HG03558 (cell line): ENCODE results near the gene HOXD9.

Experiments
- ATAC-seq: cut with Tn5 transposase; IDR thresholded peaks from one replicate; pipeline ENCODE4 v1.9.1; 2021; ENCODE audit warnings: moderate number of reproducible peaks; ENCODE audit not compliant: unreplicated experiment; ENCODE audit errors: extremely low read depth

The HOXD9 gene

DNA sequence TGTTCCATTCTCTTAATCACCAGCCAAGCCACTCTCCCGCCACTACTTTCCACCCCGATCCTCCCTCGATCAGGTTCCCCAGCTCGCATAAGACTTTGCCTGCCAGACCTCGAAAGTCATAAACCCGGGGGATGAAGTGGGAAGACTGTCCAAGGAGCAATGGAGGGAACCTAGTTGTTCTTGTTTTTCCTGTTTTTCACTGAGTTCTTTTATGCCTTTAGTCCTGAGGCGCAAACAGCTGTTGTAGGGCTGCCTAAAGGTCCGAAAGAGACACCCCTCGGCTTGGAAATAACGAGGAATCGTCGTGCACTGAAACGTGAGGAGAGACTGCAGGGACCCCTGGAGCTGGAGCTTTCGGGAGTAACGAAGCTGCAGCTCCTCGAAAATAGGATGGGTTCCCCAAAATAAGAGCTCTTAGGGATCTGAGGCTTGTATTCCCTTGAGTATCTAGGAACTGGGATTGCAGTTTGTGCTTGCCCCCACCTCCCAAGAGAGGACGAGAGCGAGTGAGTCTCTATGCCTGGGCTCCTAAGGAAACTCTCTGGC lies 24.6 kb upstream of the HOXD9 start:
- ATAC-seq = no peak

DNA sequence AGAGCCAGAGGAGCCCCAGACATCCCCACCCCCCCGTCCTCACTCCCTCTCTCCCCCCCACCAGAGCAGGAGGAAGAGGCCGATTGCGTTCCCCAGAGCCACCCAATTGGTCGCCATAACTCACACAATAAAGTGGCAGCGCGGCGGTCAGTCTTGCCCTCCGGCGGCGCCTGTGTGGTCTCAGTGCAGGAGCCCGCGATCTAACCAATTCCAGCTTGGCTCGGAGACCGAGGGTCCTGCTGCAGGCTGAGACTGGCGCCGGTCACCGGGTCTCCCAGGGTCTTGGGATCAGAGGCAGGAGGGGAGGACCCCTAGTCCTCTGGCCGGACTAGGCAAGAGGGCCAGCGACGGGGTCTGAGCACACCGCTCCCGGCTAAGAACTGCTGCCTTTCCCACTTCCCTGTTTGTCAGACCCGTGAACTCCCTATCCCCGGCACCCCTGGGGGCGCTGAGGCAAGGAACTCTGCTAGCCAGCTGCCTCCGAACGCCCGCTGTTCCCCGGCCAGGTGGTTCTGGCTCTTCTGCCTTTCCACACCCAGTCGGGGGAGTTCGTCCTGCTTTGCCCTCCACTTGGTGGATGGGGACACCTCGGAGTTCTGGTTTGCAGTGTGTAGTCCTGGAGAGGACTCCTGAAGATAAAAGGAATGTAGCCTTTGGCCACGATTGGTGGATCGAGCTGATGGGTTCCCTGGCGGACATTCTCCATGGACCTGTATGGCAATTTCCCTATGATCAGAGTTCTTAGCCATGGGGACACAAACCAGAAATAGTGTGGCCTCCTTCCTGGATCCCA lies 24.0 kb upstream of the HOXD9 start:
- no peak for ATAC-seq

DNA sequence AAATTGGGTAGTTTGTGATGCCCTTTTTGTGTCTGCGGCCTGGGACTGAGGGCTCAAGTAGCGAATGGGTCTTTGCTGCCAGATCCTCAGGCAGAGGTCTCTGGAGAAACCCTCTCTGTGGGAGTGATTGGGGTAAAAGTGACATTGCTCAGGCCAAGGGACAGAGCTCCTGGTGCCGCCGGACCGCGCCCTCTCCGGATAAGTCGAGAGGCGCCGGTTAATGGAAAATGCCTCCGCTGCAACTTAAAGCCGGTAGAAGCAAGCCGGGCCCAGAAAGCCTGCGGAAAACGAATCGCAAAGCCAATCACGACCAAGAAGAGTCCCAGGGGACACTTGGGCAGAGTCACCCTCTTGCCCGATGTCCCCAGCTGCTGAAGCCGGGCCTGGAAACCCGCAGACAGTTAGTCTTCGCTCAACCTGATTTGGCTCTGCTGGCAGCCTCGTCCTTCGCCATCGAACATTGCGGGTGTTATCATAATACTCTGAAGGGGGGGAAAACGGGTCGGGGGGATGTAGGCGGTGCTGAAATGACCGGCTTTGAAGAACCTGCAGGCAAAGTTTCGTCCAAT lies 23.3 kb upstream of the HOXD9 start:
- no peak for ATAC-seq

DNA sequence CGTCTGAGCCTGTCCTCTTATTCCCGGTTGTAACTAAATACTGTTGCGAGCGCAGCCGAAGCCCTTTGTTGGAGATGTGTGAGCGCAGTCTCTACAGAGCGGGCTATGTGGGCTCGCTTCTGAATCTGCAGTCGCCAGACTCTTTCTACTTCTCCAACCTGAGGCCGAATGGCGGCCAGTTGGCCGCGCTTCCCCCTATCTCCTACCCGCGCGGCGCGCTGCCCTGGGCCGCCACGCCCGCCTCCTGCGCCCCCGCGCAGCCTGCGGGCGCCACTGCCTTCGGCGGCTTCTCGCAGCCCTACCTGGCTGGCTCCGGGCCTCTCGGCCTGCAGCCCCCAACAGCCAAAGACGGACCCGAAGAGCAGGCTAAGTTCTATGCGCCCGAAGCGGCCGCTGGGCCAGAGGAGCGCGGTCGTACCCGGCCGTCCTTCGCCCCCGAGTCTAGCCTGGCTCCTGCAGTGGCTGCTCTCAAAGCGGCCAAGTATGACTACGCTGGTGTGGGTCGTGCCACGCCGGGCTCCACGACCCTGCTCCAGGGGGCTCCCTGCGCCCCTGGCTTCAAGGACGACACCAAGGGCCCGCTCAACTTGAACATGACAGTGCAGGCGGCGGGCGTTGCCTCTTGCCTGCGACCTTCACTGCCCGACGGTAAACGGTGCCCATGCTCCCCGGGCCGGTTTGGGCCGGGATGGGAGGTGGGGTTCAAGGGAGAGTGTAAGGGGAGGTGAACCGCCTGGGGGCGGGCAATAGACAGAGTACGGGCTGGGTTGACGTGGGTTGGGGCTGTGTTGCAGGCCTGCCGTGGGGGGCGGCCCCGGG lies 22.6 kb upstream of the HOXD9 start, which contains the start of gene HOXD12:
Gene HOXD12 (plus strand): TSS at position 68 of the 819 bp plus-strand sequence. CDS start 7 bp downstream, at position 75.
- no peak for ATAC-seq

DNA sequence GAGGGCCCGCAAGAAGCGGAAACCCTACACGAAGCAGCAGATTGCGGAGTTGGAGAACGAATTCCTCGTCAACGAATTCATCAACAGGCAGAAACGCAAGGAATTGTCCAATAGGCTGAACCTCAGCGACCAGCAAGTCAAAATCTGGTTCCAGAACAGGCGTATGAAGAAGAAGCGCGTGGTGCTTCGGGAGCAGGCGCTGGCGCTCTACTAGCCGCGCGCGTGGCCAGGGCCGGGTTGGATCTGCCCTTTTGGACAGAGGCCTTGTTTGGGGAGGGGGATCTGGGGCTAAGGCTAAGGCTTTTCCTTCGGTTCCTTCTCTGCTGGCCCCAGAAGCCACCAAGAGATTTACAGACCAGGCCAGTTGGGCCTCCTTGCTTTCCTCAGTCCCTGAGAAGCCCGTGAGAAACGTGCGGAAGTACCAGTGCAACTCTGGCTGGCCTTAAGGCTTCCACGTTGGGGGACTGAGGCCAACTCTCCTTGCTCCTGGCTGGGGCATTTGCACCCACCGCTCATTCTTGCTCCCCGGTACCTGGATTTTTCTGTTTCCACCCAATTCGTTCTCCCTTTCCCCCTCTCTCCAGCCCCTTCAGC lies 21.9 kb upstream of the HOXD9 start:
- no peak for ATAC-seq

DNA sequence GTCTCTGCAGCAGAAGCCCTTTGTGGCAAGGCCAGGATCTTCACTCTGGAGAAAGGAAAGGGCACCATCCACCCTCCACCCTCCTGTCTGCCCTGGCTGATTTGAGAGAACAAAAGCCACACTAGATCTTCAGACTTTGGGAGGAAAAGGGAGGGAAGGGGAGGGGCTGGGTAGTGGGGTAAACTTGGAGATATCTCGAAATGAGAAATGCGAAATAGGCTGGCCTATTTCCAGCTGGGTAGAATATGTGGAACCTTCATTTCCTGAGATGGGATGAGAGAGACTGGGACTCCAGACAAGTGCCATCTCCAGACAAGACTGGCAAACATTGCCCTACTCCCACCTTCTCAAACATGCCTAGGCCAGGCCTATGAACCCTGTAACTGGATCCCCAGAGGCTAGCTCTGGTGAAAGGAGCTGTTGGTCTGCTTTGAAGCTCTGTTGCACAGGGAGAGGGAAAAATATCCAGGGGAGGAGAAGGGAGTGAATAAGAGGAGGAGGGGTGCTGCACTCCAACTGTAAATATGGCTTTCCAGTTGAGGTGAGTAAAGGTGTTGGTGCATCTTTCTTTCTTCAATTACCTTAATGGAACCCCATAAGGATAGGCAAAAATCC lies 21.2 kb upstream of the HOXD9 start:
- ATAC-seq = no peak

DNA sequence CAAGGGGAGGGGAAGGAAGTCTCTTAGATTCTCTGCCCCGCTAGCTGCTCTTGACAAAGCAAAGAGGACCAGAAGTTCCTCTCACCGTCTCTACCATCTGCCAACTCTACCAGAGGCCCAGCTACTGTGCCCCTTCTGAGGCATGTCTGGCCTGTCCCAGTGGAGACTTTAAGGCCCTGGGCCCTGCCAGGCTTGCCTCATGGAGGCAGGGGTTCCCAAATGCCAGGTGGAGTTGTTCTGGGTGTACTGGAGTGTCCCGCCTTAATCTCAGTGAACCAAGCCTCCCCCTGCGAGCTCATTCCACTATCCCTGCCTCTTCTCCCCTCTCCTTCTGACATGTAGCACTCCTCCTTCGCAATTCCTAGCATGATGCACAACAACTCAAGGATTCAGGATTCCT lies 20.7 kb upstream of the HOXD9 start:
- ATAC-seq = no peak

DNA sequence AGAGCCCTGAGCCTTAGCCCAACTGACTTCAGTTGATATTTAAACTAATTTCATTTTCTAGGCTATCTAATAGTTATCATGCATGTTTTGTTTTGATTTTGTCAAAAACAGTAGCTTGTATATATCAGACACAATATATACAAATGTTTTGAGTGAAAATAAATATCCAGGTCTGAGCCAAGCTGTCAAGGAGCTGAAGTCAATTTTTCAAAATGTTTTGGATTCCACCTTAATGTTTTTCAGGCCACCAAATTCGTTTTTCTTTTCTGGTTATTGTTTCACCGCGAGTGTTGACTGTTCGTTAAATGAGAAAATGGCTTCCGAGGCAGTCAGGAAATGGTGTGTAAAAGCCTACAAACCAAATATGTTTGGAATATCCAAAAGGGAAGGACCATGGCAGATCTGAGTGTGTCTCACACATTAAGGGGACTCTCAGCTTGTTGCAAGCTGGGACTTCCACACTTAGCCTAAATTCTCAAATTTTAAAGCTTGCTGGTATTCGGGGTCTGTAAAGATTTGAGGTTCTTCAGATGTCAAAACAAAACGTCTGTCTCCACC lies 20.1 kb upstream of the HOXD9 start:
- no peak for ATAC-seq

DNA sequence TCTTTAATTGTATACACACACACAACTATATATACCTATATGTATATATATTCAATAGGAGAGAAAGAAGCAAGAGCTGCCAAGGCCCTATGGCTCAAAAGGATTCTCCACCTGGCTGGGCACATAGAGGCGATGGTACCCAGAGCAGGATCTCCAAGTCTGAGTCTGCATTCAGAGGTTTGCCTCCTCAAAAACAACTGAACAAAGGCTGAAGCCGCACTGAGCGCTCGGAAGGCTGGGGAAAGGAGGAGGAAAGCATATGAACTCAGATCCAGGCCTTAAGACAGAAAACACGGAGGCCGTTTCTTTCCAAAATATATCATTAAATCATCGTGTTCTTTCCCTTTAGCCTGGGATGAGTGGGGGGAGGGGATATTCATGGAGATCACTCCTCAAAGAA lies 19.3 kb upstream of the HOXD9 start:
- no peak for ATAC-seq

DNA sequence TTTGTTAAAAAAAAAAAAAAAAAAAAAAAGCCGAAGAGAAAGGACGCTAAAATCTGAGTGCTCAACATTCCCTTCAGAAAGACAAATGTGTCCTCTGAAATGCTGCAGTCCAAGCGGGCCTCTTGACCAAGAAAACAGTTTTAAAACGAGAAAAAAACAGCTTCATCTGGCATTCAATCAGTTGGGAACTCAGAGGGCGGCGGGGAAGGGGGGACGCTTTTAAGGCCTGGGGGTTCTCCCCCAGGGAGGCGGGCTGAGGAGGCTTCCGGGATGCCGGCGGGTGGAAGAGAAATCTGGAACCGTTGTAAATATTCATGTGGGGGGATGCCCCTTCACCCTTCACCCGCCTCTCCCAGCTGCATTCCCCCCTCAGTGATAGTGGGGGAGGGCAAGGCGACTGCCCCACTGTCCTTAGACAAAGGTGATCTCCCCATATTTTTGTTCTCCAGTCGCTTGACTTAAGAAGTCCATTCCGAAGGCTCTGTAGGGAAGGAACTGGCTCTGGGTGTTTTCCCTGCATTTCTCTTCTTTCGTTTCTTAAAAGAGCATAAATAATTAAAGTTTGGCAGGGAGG lies 18.7 kb upstream of the HOXD9 start:
- no peak for ATAC-seq

DNA sequence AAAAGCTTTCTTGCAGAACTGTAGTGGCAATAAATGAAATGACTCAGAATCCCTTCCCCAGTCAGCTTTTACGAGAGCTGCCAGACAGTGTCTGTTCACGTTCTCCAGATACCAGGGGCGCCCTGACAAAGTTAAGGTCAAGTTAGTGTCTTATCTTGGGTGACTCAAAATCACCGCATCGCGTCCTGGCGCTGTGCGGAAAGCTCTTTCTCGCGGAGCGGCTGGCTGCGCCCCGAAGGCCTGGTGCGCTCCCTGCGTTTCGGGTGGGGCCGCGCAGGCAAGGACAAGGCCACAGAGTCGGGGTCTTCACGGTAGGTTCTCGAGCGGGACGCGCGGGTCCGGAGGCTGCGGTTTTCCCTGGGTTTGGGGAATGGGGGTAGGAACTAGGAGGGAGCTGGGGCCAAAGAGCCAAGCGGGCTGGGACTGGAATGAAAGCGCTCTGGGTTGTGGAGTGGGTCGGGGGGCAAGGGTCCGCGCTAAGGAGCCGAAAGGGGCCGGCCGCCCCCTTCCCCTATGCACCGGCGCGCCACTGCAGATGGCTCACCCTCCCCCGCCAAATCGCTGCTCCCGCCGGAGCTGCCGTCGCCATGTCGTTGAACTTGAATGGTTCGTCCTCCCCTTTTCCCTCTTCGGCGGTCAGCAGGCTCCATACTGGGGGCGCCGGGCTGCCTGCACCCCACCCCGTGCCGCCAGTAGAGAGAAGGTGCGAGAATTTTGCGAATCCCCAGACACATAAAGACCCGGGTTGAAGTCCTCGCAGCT lies 18.0 kb upstream of the HOXD9 start:
- ATAC-seq = no peak

DNA sequence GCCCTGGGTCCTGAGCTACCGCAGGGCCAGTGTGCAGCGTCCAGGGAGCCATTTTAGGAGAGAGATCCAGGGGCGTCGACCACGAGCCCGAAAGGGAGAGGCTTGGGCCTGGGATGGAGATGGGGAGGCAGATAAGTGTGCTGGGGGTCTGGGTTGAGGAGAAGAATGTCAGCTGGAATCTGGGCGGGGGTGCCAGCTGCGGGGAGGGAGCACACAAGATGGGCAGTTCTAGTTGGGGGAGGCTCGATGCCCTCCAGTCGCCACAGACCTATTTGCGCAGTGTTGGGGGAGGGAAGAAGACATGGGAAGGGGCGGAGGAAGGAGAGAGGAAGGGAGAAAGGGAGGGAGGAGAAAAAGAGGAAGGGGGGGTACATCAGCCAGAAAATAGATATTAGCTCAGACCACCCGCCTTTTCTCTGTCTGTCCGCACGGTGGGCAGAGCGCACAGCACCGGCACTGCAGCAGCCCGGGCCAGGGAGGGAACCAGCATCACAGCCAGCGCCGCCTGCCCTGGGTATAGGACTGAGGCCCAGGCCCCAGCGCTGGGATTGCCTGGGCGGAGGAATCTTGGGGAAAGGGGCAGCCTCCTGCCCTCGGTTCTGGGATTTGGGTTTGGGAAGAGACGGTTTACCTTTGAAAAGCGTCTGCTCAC lies 17.3 kb upstream of the HOXD9 start:
- ATAC-seq = no peak

DNA sequence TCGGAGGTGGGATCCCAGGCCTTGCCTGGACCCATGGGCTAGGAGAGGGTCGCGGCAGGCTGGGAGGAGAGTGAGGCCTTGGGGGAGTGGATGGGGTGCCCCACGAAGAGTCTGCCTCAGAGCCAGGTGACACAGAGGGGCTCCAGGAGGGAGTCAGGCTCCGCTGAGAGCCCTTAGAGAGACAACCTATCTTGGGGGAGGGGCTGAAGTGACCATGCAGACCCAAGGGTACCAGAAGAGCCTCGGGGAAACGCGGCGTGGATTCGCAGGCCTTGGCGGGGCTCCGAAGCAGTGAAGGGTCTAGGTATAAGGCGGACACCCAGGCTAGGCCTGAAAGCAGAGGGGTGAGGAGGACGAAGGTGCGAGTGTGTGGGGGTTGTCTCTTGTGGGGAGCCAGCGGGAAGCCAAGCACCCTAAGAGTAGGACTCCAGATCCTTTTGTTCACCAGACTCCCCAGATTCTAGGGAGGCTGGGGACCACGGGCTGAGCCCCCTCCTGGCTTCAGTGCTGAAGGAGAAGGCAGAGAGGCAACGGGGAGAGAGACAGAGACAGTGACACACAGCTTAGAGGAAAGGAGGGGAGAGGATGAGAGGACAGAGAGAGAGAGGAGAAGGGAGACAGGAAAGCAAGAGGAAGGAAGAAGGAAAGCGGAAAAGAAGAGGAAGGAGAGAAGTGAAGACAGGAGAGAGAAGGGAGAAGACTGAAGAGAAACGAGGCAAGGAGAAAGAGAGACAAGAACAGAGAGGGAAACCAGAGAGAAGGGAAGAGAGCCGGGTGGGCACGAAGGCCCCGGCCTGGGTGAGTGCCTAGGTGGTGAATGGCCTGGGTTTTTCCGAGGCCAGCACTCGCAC lies 16.6 kb upstream of the HOXD9 start:
- no peak for ATAC-seq

DNA sequence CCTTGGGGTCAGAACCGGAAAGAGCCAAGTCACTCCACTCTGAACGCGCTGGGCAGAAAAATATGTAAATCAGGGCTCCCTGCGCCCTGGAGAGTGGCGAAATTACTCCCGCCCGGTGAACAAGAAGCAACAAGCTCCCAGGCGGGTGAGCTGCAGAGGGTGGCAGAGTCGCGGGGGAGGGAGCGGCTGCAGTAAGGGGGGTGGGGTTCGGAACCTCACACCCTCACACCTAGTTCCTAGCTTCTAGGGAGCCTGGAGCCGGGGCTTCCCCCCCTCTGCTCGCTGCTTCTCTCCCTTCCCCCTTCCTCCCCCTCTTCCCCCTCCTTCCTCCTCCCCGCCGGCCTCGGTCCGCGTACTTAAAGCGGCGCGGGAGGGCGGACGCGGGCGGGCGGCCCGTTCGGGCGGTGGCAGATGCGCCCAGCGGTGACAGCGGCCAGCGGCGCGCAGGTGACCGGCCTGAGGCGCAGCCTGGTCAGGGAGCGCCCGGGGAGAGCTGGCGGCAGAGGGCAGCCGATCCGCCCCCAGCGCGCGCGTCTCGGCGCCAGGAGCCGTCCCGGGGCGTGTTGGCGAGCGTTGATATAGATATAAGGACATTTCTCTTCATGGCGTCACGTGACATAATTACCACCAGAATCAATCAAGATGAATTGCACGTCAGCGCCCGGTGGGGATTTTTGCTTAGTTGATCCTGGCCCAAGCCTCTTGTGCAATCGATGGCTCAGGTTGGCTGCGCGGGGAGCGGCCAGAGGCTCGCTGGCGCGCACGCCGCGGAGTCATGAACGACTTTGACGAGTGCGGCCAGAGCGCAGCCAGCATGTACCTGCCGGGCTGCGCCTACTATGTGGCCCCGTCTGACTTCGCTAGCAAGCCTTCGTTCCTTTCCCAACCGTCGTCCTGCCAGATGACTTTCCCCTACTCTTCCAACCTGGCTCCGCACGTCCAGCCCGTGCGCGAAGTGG lies 15.7 kb upstream of the HOXD9 start, which contains the start of gene HOXD11:
Gene HOXD11 (plus strand): TSS at position 700 of the 959 bp plus-strand sequence. CDS start 76 bp downstream, at position 776.
- no peak for ATAC-seq

DNA sequence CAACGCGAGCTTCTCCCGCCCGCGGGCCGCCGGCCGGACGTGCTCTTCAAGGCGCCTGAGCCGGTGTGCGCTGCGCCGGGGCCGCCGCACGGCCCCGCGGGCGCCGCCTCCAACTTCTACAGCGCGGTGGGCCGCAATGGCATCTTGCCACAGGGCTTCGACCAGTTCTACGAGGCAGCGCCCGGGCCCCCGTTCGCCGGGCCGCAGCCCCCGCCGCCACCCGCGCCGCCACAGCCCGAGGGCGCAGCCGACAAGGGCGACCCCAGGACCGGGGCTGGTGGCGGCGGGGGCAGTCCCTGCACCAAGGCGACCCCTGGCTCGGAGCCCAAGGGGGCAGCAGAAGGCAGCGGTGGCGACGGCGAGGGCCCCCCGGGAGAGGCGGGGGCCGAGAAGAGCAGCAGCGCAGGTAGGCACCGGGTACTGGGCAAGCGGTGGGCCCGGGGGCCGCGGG lies 14.8 kb upstream of the HOXD9 start:
- no peak for ATAC-seq
